ENCODE results near the gene TRAPPC10. TPM values are rescaled to one million over a fixed set of nuclear protein-coding genes. Genes with fewer than 3 reads are reported as not detected.
"Not testable (repeated sequence)": the region's sequence is repeated elsewhere in the genome, so short reads cannot be mapped to it uniquely, and the experiment has no call there.

Gene TRAPPC10
- total RNA-seq, 2 experiments from 2014 or later, result 98.1 to 101 TPM

DNA sequence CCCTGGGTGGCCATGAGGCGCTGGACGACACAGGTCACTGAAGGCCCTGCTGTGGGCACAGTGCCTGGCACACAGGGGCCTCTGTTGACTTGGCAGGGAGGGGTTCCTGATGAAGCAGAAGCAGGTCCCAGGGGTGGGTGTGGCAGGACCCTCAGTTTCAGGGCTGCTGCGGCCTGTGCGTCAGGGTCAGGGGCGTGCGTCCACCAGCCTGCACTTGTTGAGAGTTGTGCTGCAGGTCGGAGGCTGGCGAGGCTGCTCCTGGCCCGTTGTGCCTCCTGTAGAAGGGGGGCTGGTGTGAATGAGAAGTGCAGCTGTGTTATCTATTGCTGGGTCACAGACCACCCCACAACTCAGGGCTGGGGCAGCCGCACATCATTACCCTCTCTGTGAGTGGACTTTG lies 130.4 kb downstream of the TRAPPC10 start:
- H3K4me1 Mint-ChIP-seq (ENCODE audit: low read depth); POLR2A ChIA-PET; H3K4me3 ChIP-seq (ENCODE audit: low read length); ATAC-seq (ENCODE audit: poor library complexity); H3K36me3 Mint-ChIP-seq (ENCODE audit: low read depth); H3K27me3 Mint-ChIP-seq; H3K27ac Mint-ChIP-seq; H3K9me3 ChIP-seq (ENCODE audit: control insufficient read depth in 1 of 2, insufficient read depth in 1 of 2, low read length in 2 of 2); H3K4me1 ChIP-seq (ENCODE audit: insufficient read depth, low read length); H3K36me3 ChIP-seq (ENCODE audit: insufficient read depth, low read length); H3K27ac ChIP-seq (ENCODE audit: low read depth in 1 of 2, low read length in 2 of 2); intact Hi-C loops (cut with DNase I, micrococcal nuclease); H3K27me3 ChIP-seq (ENCODE audit: control insufficient read depth in 1 of 2, insufficient read depth in 2 of 2, low read length in 2 of 2); H3K4me3 Mint-ChIP-seq; CTCF ChIA-PET; H3K9me3 Mint-ChIP-seq: not testable (repeated sequence)
- DNase-seq, result peak in 1 of 14 experiments; percentile 3

DNA sequence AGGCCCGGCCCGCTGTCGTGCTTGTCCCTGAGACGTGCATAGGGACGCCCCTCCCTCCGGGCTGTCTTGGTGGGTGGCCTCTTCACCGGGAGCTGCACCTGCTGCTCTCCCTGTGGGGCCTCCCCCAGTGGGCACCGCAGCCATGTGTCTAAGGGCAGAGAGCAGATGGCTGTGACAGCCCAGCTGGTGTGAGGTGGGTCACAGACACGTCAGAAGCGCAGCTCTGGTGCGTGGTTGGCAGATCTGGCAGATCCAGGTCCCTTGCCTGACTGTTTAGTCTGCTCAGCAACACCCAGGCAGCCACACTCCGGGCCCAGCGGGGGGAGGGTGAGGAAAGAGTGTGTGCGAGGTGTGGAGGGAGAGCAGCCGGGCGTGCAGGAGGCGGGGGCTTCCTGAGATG lies 131.3 kb downstream of the TRAPPC10 start:
- peak in 5 of 14 experiments; percentile 14 to 60 (median 54) for DNase-seq
- H3K36me3 Mint-ChIP-seq (ENCODE audit: low read depth); H3K9me3 ChIP-seq (ENCODE audit: control insufficient read depth in 1 of 2, insufficient read depth in 1 of 2, low read length in 2 of 2); H3K27ac Mint-ChIP-seq; H3K27ac ChIP-seq (ENCODE audit: low read depth in 1 of 2, low read length in 2 of 2); H3K27me3 Mint-ChIP-seq; intact Hi-C loops (cut with DNase I, micrococcal nuclease); H3K36me3 ChIP-seq (ENCODE audit: insufficient read depth, low read length); H3K4me1 ChIP-seq (ENCODE audit: insufficient read depth, low read length); H3K27me3 ChIP-seq (ENCODE audit: control insufficient read depth in 1 of 2, insufficient read depth in 2 of 2, low read length in 2 of 2); H3K4me1 Mint-ChIP-seq (ENCODE audit: low read depth); H3K9me3 Mint-ChIP-seq; H3K4me3 ChIP-seq (ENCODE audit: low read length); POLR2A ChIA-PET; CTCF ChIA-PET; H3K4me3 Mint-ChIP-seq: not testable (repeated sequence)
- ATAC-seq (ENCODE audit: poor library complexity), result peak; percentile 70

DNA sequence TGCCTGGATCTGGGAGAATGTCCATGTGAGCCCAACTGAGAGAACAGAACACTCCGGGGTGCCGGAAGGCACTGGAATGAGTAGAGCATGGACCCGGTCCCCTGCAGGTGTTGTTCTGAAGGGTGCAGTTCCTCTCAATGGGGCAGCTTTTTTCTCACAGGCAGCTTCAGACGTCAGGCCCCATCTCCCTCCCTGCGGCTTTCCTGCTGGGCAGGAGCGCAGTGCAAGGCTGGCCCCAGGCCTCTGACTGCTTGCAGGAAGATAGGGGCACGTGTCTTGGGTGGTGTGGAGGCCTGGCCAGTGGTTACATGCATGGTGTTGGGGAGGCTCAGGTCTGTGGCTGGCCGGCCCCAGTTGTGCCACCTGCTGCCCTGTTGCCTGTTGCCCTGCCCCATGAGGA lies 131.9 kb downstream of the TRAPPC10 start:
- H3K4me1 ChIP-seq (ENCODE audit: insufficient read depth, low read length); H3K4me3 Mint-ChIP-seq; H3K27ac Mint-ChIP-seq; H3K27me3 Mint-ChIP-seq; intact Hi-C loops (cut with DNase I, micrococcal nuclease); H3K27ac ChIP-seq (ENCODE audit: low read depth in 1 of 2, low read length in 2 of 2); H3K4me1 Mint-ChIP-seq (ENCODE audit: low read depth); H3K36me3 Mint-ChIP-seq (ENCODE audit: low read depth); H3K36me3 ChIP-seq (ENCODE audit: insufficient read depth, low read length); H3K27me3 ChIP-seq (ENCODE audit: control insufficient read depth in 1 of 2, insufficient read depth in 2 of 2, low read length in 2 of 2); POLR2A ChIA-PET; CTCF ChIA-PET; H3K9me3 Mint-ChIP-seq; H3K9me3 ChIP-seq (ENCODE audit: control insufficient read depth in 1 of 2, insufficient read depth in 1 of 2, low read length in 2 of 2); H3K4me3 ChIP-seq (ENCODE audit: low read length): not testable (repeated sequence)
- DNase-seq, result peak in 2 of 14 experiments; percentile 12 to 46
- peak; percentile 13 for ATAC-seq (ENCODE audit: poor library complexity)

DNA sequence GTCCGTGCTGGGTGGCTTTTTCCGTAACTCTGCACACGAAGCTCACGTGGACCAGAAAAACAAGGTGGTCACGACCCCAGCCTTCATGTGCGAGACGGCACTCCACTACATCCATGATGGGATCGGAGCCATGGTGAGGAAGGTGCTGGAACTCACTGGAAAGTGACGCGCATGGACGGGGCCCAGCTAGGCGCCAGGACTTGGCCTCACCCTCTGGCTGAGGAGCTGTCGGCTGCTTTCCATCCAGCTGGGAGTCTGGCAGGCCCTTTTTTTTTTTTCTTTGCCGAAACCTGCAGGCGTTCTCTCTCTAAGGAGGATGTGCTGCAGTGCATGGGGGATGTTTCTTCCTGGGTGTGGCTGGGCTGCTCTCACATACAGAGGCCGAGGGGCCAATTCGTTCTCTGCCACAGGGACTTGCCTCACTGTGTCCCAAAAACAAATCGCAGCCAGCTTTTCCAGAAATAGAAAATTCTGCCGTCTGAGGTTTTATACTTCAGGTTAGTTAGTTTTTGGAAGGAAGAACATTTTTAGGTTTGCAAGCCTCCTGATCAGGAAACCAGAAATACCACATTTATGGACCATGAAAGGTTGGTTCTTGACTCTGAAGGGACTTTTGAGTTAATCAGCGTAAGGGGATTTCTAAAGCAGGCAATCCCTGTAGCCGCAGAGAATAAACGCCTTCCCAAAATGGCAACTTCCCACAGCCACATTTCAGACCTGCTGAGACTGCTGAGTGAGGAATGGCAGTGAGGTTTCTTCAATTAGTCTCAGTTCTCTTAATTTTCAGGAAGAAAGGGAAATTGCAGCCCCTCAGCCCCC lies 132.9 kb downstream of the TRAPPC10 start:
- H3K36me3 ChIP-seq (ENCODE audit: insufficient read depth, low read length); H3K27ac ChIP-seq (ENCODE audit: low read depth in 1 of 2, low read length in 2 of 2); H3K4me3 ChIP-seq (ENCODE audit: low read length); intact Hi-C loops (cut with DNase I, micrococcal nuclease); H3K9me3 ChIP-seq (ENCODE audit: control insufficient read depth in 1 of 2, insufficient read depth in 1 of 2, low read length in 2 of 2); H3K9me3 Mint-ChIP-seq; H3K4me1 ChIP-seq (ENCODE audit: insufficient read depth, low read length); H3K36me3 Mint-ChIP-seq (ENCODE audit: low read depth); DNase-seq; H3K4me3 Mint-ChIP-seq; H3K27me3 ChIP-seq (ENCODE audit: control insufficient read depth in 1 of 2, insufficient read depth in 2 of 2, low read length in 2 of 2); POLR2A ChIA-PET; CTCF ChIA-PET; H3K4me1 Mint-ChIP-seq (ENCODE audit: low read depth); H3K27me3 Mint-ChIP-seq; H3K27ac Mint-ChIP-seq: not testable (repeated sequence)
- peak; percentile 21 for ATAC-seq (ENCODE audit: poor library complexity)

DNA sequence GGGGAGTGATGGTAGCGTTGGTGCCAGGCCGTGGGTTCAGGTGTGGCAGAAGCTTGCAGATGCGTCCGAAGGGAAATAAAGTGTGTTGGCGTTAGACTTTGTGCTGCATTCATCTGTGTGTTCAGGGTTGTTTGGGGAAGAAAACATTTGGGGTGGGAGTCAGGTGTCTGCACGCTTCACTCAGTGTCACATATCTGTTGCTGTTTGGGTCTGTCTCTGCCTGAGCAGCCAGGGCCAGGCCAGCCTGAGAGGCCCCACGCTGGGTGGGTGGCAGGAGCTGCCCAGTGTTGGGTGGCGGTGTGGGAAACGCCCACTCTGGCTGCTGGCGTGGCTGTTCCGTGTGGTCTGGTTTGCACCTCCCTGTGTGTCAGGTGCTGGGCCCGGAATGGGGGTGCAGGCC lies 133.5 kb downstream of the TRAPPC10 start:
- CTCF ChIA-PET; ATAC-seq (ENCODE audit: poor library complexity); intact Hi-C loops (cut with DNase I, micrococcal nuclease); H3K36me3 ChIP-seq (ENCODE audit: insufficient read depth, low read length); H3K4me1 ChIP-seq (ENCODE audit: insufficient read depth, low read length); H3K9me3 ChIP-seq (ENCODE audit: control insufficient read depth in 1 of 2, insufficient read depth in 1 of 2, low read length in 2 of 2); H3K27me3 ChIP-seq (ENCODE audit: control insufficient read depth in 1 of 2, insufficient read depth in 2 of 2, low read length in 2 of 2); H3K4me1 Mint-ChIP-seq (ENCODE audit: low read depth); H3K36me3 Mint-ChIP-seq (ENCODE audit: low read depth); H3K9me3 Mint-ChIP-seq; POLR2A ChIA-PET; H3K4me3 Mint-ChIP-seq; H3K27ac Mint-ChIP-seq; H3K27me3 Mint-ChIP-seq; H3K4me3 ChIP-seq (ENCODE audit: low read length); H3K27ac ChIP-seq (ENCODE audit: low read depth in 1 of 2, low read length in 2 of 2); DNase-seq: not testable (repeated sequence)

DNA sequence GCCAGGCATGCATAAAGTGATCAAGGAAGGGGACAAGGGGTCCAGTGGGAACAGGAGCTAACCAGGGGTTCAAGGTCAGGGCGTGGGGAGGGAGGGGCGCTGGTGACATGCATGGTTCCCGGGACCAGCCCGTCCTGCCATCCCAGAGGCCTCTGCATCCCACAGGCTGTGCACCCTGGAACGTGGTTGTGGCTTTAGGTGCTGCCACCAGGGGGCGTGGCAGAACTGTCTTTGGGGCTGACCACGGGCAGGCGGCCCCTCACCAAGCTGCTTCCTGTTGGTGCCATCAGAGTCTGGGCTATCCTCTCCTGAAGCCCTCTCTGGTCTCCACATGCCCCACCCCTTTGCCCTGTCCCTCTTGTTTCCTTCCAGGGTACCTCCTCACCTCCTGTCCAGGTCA lies 135.0 kb downstream of the TRAPPC10 start:
- CTCF ChIA-PET, result not testable (repeated sequence)

DNA sequence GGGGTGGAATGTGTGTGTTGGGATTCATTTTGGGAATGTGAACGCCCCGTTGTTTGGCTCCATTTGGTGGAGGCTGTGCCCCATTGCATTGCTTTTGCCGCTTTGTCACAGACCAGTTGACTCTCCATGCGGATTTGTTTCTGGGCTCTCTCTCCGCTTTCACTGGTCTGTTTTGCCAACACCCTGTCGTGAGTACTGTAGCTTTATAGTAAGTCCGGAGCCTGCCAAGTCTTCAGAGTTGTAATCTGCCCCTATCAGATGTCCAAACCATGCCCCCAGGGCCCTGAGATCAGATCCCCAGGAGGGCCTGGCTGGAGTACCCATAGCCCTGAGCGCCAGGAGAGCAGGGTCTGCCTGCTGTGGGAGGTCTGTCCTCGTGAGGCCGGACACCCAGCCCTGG lies 138.1 kb downstream of the TRAPPC10 start:
- intact Hi-C loops (cut with DNase I, micrococcal nuclease); DNase-seq; CTCF ChIA-PET; H3K27ac Mint-ChIP-seq; H3K4me3 ChIP-seq (ENCODE audit: low read length); H3K4me3 Mint-ChIP-seq; POLR2A ChIA-PET; ATAC-seq (ENCODE audit: poor library complexity); H3K27me3 Mint-ChIP-seq; H3K9me3 Mint-ChIP-seq; H3K4me1 Mint-ChIP-seq (ENCODE audit: low read depth); H3K36me3 ChIP-seq (ENCODE audit: insufficient read depth, low read length); H3K27me3 ChIP-seq (ENCODE audit: control insufficient read depth in 1 of 2, insufficient read depth in 2 of 2, low read length in 2 of 2); H3K27ac ChIP-seq (ENCODE audit: low read depth in 1 of 2, low read length in 2 of 2); H3K4me1 ChIP-seq (ENCODE audit: insufficient read depth, low read length); H3K36me3 Mint-ChIP-seq (ENCODE audit: low read depth); H3K9me3 ChIP-seq (ENCODE audit: control insufficient read depth in 1 of 2, insufficient read depth in 1 of 2, low read length in 2 of 2): not testable (repeated sequence)

More for the DNA sequence above, 135.0 kb downstream of the TRAPPC10 start:
- H3K36me3 Mint-ChIP-seq (ENCODE audit: low read depth); DNase-seq; H3K4me3 Mint-ChIP-seq; H3K27ac Mint-ChIP-seq; H3K27ac ChIP-seq (ENCODE audit: low read depth in 1 of 2, low read length in 2 of 2); H3K4me1 ChIP-seq (ENCODE audit: insufficient read depth, low read length); H3K9me3 ChIP-seq (ENCODE audit: control insufficient read depth in 1 of 2, insufficient read depth in 1 of 2, low read length in 2 of 2); H3K4me1 Mint-ChIP-seq (ENCODE audit: low read depth); intact Hi-C loops (cut with DNase I, micrococcal nuclease); H3K9me3 Mint-ChIP-seq; H3K4me3 ChIP-seq (ENCODE audit: low read length); ATAC-seq (ENCODE audit: poor library complexity); H3K27me3 ChIP-seq (ENCODE audit: control insufficient read depth in 1 of 2, insufficient read depth in 2 of 2, low read length in 2 of 2); H3K36me3 ChIP-seq (ENCODE audit: insufficient read depth, low read length); POLR2A ChIA-PET; H3K27me3 Mint-ChIP-seq: not testable (repeated sequence)
